ENCODE measurements around the gene RASL10B.

The RASL10B gene

GRCh38 chr17:35723735-35724134, 7.7 kb upstream of the RASL10B start:
- DNase-seq, result no peak

DNA sequence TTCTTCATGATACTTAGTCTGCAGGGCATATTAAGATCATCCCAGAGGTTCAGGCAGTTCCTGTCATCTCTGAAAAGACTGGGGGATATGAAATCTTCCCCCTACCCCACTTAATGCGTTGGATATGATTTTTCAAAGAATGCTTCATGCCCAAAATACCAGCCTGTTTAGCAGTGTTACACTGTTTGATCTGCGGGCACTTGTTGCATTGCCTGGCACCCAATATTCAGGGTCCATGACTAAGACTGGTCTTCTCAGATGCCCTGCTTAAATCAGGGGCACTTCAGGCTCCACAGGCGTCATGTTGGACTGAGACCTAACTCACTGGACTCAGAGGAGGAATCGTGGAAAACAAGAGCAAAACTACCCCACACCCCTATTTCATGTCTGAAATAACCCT, 6.4 kb upstream of the RASL10B start:
- DNase-seq, result no peak

GRCh38 chr17:35725802-35726126, 5.7 kb upstream of the RASL10B start:
- DNase-seq, result no peak

DNA sequence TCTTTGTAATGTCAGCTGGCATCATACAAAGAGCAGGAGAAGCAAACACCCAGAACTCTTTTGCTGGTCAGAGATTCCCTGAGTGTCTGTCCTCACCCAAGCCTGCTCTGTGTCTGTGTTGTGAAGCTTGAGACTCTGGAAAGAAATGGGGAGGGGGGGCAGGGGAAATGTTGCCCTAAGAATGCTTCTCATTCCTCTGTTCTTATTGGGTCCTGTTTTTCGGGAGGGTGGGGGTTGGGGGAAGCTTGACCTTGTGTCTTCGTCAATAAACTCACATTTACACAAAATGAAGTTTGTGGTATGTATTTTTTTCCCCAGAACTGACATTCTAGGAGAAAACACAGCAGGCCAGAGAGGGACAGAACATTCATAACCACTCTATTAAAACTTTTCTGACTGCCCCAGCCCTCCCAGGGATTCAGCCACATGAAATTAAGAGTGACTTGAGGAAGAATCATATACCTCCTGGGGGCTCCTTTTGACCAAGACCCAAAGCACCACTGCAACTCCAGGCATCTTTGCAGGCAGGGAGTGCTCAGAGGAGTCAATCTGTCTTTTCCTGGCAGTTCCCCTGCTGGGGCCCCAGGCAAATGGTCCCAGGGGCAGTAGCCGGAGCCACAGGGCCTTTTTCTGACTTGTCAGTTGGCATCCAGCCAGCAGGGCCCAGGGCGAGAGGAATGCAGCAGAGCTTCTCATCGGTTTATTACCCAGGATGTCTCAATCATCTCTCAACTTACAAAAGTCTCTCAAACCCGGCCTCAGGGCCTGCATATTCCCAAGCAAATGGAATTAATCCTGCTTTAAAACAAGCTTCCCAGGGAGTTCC, 5.1 kb upstream of the RASL10B start:
- no peak for DNase-seq

GRCh38 chr17:35726953-35727460, 4.4 kb upstream of the RASL10B start:
- DNase-seq, result no peak

GRCh38 chr17:35727635-35728034, 3.8 kb upstream of the RASL10B start:
- no peak for DNase-seq

DNA sequence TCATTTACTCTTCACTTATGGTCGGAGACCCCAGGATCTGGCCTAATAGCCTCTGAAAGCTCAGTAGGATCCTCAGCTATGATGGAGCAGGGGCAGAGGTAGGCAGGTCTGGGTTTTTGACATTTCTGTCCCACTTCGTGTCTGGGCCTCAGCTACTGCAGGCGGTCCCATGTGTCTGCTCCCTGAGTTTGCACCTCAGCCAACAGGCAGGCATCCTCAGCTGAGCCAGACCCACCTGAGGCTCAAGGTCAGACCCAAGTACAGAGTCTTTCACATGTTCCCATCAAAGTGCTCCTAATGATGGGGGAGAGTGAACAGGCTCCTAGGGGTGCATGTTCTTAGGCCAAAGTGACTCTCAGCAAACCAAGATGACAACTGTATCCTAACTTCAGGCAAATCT, 2.9 kb upstream of the RASL10B start:
- no peak for DNase-seq

DNA sequence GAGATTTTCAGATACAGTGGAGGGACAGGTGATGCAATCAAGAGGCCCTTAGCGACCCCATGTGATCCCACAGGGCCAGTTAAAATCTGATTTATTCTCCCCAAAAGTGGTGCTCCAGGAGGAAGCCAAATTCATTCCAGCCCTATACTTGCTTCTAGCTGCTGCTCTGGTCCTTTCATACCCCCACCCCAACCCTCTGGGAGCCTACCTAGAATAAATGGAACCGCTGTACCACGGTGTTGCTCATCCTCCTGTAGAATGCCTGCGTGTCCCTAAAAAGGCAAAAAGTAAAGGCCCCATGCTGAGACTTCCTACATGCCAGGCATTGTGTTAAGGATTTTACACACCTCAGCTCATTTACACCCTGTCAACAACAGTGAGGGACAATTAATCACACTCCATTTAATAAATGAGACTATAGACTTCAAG, 2.0 kb upstream of the RASL10B start:
- no peak for DNase-seq

DNA sequence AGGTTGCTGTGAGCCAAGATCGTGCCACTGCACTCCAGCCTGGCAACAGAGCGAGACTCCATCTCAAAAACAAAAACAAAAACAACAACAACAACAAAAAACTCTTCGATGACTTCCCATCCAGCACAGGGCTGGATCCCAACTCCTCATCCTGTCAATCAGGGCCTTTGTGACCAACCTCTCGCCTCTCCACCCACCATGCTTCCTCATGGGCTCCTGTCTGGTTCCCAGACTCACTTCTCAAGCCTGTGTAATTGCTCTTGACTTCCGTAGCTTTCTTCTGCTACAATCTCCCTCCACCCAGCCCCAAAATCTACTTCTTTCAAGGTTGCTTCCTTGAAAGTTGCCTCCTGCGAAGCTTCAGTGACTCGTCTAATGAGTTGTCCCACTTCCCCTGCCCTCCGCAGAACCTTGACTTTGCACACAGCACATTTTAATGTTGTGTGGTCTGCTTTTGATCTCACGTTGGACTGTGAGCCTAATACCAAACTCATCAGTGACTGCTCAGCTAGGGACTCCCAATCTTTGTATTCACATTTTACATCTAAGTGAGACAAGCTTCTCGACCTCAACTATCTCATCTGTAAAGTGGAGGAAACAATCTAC, 936 bp upstream of the RASL10B start:
- DNase-seq, result no peak

GRCh38 chr17:35731917-35732805, 722 bp downstream of the RASL10B start:
- no peak for DNase-seq

DNA sequence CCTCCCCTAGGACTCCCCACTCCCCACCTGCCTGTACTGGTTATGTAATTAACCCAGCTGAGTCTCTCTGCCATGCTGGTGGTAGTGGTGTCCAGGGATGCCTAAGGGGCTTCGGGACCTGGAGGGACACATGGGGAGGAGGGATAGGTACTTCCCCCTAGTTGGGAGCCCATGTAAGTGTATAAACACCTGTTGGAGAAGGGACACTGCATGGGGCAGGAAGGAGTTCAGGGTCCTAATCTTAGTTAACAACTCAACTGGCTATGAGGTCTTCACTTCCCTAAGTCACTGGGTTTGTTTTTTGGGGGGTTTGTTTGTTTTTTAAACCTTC, 1.3 kb downstream of the RASL10B start:
- no peak for DNase-seq

- no peak for DNase-seq
Measured at GRCh38 chr17:35733366-35733765, 1.9 kb downstream of the RASL10B start.

DNA sequence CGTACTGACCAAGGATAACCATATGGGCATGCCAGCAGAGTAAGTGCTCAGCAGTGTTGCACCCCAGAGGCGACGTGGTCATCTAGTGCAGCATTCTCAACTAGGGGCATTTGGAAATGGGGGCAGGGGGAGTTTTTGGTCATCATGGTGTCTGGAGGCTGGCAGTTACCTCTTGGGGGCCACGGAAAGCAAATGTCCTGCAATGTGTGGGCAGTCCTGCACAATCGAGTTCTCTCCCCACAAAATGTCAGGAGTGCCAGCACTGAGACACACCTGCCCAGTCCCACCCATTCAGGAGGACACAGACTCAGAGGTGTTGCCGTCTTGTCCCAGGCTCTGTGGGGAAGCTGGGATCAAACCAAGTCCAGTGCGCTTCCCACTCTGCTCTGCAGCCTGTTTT, 3.0 kb downstream of the RASL10B start:
- no peak for DNase-seq

- DNase-seq, result no peak
Measured at GRCh38 chr17:35735036-35735805, 3.8 kb downstream of the RASL10B start.

GRCh38 chr17:35736236-35736635, 4.8 kb downstream of the RASL10B start:
- DNase-seq, result no peak

DNA sequence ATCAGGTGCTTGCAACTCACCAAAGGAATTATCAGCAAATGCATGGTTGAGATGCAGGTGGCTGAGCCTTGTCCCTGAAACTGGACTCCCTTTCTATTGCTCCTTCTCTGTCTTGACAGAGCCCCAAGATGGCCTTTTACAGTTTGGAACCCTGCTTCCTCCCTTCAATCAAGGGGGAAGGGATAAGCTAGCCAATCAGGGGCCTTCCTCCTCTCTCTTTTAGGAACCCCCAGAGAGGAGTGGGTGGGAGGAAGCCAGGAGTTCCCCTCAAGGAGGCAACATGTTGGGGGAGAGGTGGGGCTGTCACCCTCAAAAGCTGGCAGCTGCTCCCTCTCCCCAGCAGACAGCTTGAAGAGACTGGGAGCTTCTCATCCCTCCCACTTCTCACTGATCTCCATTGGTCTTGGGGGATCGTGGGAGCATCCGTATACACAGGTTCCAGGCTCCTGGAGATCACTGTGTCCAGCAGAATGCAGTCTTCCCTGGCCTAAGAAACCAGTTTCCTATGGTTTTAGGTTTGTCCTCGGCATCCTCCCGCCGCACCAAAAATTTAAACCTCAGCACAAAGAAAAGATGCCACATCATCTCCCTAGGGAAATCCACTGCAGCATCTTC, 7.2 kb downstream of the RASL10B start:
- no peak for DNase-seq

DNA sequence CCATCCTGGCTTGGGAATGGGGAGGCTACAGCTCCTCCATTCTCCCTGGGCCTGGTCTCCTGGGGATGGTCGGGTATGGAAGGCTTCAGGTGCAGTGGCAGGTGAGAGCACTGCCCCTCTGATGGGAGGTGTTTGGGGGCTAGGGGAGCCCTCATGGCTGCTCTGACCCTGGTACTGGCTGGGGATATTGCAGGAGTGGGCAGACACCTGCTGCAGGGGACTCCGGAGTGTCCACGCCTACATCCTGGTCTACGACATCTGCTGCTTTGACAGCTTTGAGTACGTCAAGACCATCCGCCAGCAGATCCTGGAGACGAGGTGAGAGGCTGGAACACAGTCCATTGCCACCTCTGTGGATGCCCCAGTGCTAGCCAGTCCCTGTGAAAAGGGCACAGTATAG, 8.8 kb downstream of the RASL10B start:
- no peak for DNase-seq

GRCh38 chr17:35740997-35741931, 9.8 kb downstream of the RASL10B start:
- no peak for DNase-seq

- no peak for DNase-seq
Measured at GRCh38 chr17:35742496-35742895, 11.1 kb downstream of the RASL10B start.

- no peak for DNase-seq
Measured at GRCh38 chr17:35742896-35743477, 11.5 kb downstream of the RASL10B start.
